HG03025 (cell line): ENCODE data around the gene FAM118A.
"Not testable (repeated sequence)": the region's sequence is repeated elsewhere in the genome, so short reads cannot be mapped to it uniquely, and the experiment has no call there.

Experiments
- ATAC-seq: cut with Tn5 transposase; IDR thresholded peaks from one replicate; pipeline ENCODE4 v1.9.1; 2021; ENCODE audit warnings: mild to moderate bottlenecking, moderate library complexity; ENCODE audit not compliant: unreplicated experiment, low FRiP score

FAM118A gene

GRCh38 chr22:45358127-45358526 lies 48.4 kb downstream of the FAM118A start:
- ATAC-seq: no peak

GRCh38 chr22:45359627-45360026 lies 49.9 kb downstream of the FAM118A start:
- ATAC-seq: no peak

GRCh38 chr22:45366713-45367112 lies 57.0 kb downstream of the FAM118A start:
- ATAC-seq: no peak

GRCh38 chr22:45373592-45373991 lies 63.9 kb downstream of the FAM118A start:
- ATAC-seq: not testable (repeated sequence)

- no peak for ATAC-seq
These were observed 66.3 kb downstream of the FAM118A start for GRCh38 chr22:45376009-45376408.

GRCh38 chr22:45376703-45377102 lies 67.0 kb downstream of the FAM118A start:
- ATAC-seq: no peak

GRCh38 chr22:45381348-45381747 lies 71.6 kb downstream of the FAM118A start:
- ATAC-seq: no peak

GRCh38 chr22:45389546-45389945 lies 79.8 kb downstream of the FAM118A start:
- no peak for ATAC-seq
